Endothelial cell of umbilical vein (primary cell): Measurements from ENCODE around the gene ZNF586. TPM values are rescaled to one million over a fixed set of nuclear protein-coding genes. Genes with fewer than 3 reads are reported as not detected.
"Not testable (repeated sequence)": the region's sequence is repeated elsewhere in the genome, so short reads cannot be mapped to it uniquely, and the experiment has no call there.

Experiments
- BruUV-seq: library from RNA; stranded (reverse); fragments of 400-500 nt; replicated peaks from 2 replicates; lab custom pipeline; 2021; lab: Mats Ljungman, UMichigan
- CTCF ChIA-PET: fragments of 300-600, 350-600 bp; sonication (Branson Sonifier 250); formaldehyde crosslinking; loops from one replicate; lab custom pipeline; 2021; ENCODE audit warnings: antibody characterized with exemption, inconsistent platforms; lab: Charles Lee
- POLR2A ChIA-PET: fragments of 300-600, 350-600 bp; sonication (Branson Sonifier 250); formaldehyde crosslinking; loops from one replicate; lab custom pipeline; 2021; ENCODE audit warnings: antibody characterized with exemption, inconsistent platforms; lab: Charles Lee
- DNase-seq: peaks from one replicate; pipeline ENCODE4 v3.0.0-alpha.2; 2011; ENCODE audit warnings: low read depth, low spot score
- FAIRE-seq: peaks from 2 replicates; lab custom pipeline; 2011; peaks lifted over from hg19 to GRCh38; lab: Jason Lieb, UNC
- H2AFZ ChIP-seq: 2 replicates; pipeline ENCODE4 v1.6.0; 2012; ENCODE audit warnings: low read depth, low read length, control low read depth, inconsistent platforms
- H3K27ac ChIP-seq: 2 replicates; pipeline ENCODE4 v1.5.1; 2011; ENCODE audit warnings: low read depth, mild to moderate bottlenecking, control low read depth, low read length, moderate library complexity; ENCODE audit not compliant: insufficient read depth
- H3K27me3 ChIP-seq, 2 experiments: 2 replicates each; pipeline versions ENCODE4 v1.6.0 to v1.6.1; 2011; ENCODE audit warnings: low read length in 2 of 2, mixed read lengths in 1 of 2; ENCODE audit not compliant: control insufficient read depth in 2 of 2, insufficient read depth in 2 of 2
- H3K36me3 ChIP-seq, 2 experiments: 2 replicates in 1 of 2; 3 replicates in 1 of 2; pipeline ENCODE4 v1.5.1; 2011; ENCODE audit warnings: low read length in 2 of 2, mild to moderate bottlenecking in 1 of 2, moderate library complexity in 1 of 2; ENCODE audit not compliant: control insufficient read depth in 2 of 2, insufficient read depth in 2 of 2; ENCODE audit errors: extremely low read depth in 1 of 2
- H3K4me1 ChIP-seq: 3 replicates; pipeline ENCODE4 v1.5.1; 2011; ENCODE audit warnings: mild to moderate bottlenecking, low read length; ENCODE audit not compliant: control insufficient read depth, insufficient read depth; ENCODE audit errors: extremely low read depth
- H3K4me2 ChIP-seq: 2 replicates; pipeline ENCODE4 v1.6.1; 2011; ENCODE audit warnings: low read length, control low read depth, mixed read lengths; ENCODE audit not compliant: insufficient read depth
- H3K4me3 ChIP-seq, 3 experiments: fragments of 200-600 bp in 1 of 3; sonication (generic), shearing (Covaris generic) in 1 of 3; replicated peaks in 1 of 3; 2 replicates each; pipeline ENCODE4 v1.5.1; 2011 to 2016; ENCODE audit warnings: control low read depth in 3 of 3, low read length in 3 of 3, mild to moderate bottlenecking in 2 of 3, inconsistent platforms in 1 of 3, low read depth in 1 of 3, moderate library complexity in 1 of 3; ENCODE audit not compliant: insufficient read depth in 1 of 3
- H3K79me2 ChIP-seq: 2 replicates; pipeline ENCODE4 v1.6.0; 2012; ENCODE audit warnings: low read length, inconsistent platforms; ENCODE audit not compliant: control insufficient read depth, insufficient read depth
- H3K9ac ChIP-seq: replicated peaks from 2 replicates; pipeline ENCODE3; 2011; ENCODE audit warnings: low read length, control low read depth; ENCODE audit not compliant: insufficient read depth; ENCODE audit errors: extremely low read depth
- H3K9me1 ChIP-seq: replicated peaks from 3 replicates; pipeline ENCODE4 v1.6.0; 2011; ENCODE audit warnings: mild to moderate bottlenecking, low read length; ENCODE audit not compliant: control insufficient read depth, insufficient read depth; ENCODE audit errors: extremely low read depth
- H3K9me3 ChIP-seq: replicated peaks from 2 replicates; pipeline ENCODE4 v1.5.1; 2012; ENCODE audit warnings: low read length, inconsistent platforms; ENCODE audit not compliant: control insufficient read depth, insufficient read depth
- H4K20me1 ChIP-seq: replicated peaks from 2 replicates; pipeline ENCODE3; 2011; ENCODE audit warnings: mild to moderate bottlenecking, low read length; ENCODE audit not compliant: control insufficient read depth, insufficient read depth; ENCODE audit errors: extremely low read depth
- CTCF ChIP-seq, 2 donors: IDR thresholded peaks; 1 replicate in 1 of 2; 2 replicates in 1 of 2; pipeline ENCODE4 v1.5.1; 2011; ENCODE audit warnings: low read length in 2 of 2, mild to moderate bottlenecking in 2 of 2, moderate library complexity in 2 of 2, control low read depth in 1 of 2, inconsistent platforms in 1 of 2, low read depth in 1 of 2; ENCODE audit not compliant: insufficient read depth in 1 of 2; ENCODE audit errors: extremely low read depth in 1 of 2
- EZH2 ChIP-seq: IDR thresholded peaks from 2 replicates; pipeline ENCODE4 v1.6.1; 2012; ENCODE audit warnings: borderline replicate concordance, low read depth, mild to moderate bottlenecking, moderate library complexity, low read length, inconsistent platforms; ENCODE audit not compliant: severe bottlenecking
- FOS ChIP-seq: IDR thresholded peaks from 2 replicates; pipeline ENCODE4 v1.6.1; 2011; ENCODE audit warnings: mild to moderate bottlenecking, low read length, moderate library complexity, borderline replicate concordance; ENCODE audit not compliant: insufficient read depth
- GATA2 ChIP-seq: IDR thresholded peaks from 2 replicates; pipeline ENCODE4 v1.7.0; 2011; ENCODE audit warnings: low read depth, mild to moderate bottlenecking, moderate library complexity, mixed read lengths, low read length; ENCODE audit not compliant: insufficient read length, insufficient read depth
- JUN ChIP-seq: IDR thresholded peaks from 2 replicates; pipeline ENCODE4 v1.6.1; 2011; ENCODE audit warnings: borderline replicate concordance, low read depth; ENCODE audit not compliant: insufficient read length, insufficient read depth
- MAX ChIP-seq: IDR thresholded peaks from 2 replicates; pipeline ENCODE4 v1.6.1; 2011; ENCODE audit not compliant: insufficient read depth, insufficient read length
- MYC ChIP-seq: IDR thresholded peaks from one replicate; pipeline ENCODE4 v1.6.1; 2011; ENCODE audit warnings: mild to moderate bottlenecking, low read depth, low read length
- POLR2A ChIP-seq: IDR thresholded peaks from 2 replicates; pipeline ENCODE4 v1.6.1; 2012; ENCODE audit warnings: low read depth, mild to moderate bottlenecking, control low read depth, low read length
- POLR2AphosphoS5 ChIP-seq: IDR thresholded peaks from 2 replicates; pipeline ENCODE4 v1.6.1; 2012; ENCODE audit warnings: low read depth, mild to moderate bottlenecking, control low read depth, low read length, moderate library complexity; ENCODE audit not compliant: insufficient read depth
- dilution Hi-C: fragments of 300-500 bp; cut with MboI; formaldehyde crosslinking; loops from one replicate; pipeline ENCODE4 v1.15.0; 2019; ENCODE audit warnings: low sequenced_read_pairs; ENCODE audit not compliant: extremely low pct_ligation_motif_present
- intact Hi-C: fragments of 100-400 bp; cut with micrococcal nuclease; formaldehyde crosslinking; loops from one replicate; pipeline ENCODE4 v1.10.0; 2022
- polyA plus RNA-seq, 4 experiments: library from polyadenylated mRNA; depleted of rRNA in 3 of 4; stranded (reverse) in 3 of 4; unstranded in 1 of 4; fragments of >200 nt; gene quantifications; 2 replicates each; pipeline versions ENCODE4 v1.2.1 to v1.2.3, GENCODE V29; 2011 to 2012; ENCODE audit warnings: missing spikeins in 1 of 4
- total RNA-seq: library from RNA; stranded (reverse); gene quantifications from 2 replicates; pipeline ENCODE4 v1.2.3, GENCODE V29; 2021

The ZNF586 gene
- total and polyA plus RNA-seq, 2 donors (not counting 3 experiments of a cell fraction or from before 2014, with no cell fraction given), result 6.0 to 14.7 TPM

GRCh38 chr19:57807541-57807940, 38.1 kb downstream of the ZNF586 start:
- no peak for TF ChIP-seq POLR2A
- no peak for TF ChIP-seq EZH2
- no peak for TF ChIP-seq CTCF (IDR thresholded peaks at IDR 0.05; ENCODE audit: extremely low read depth in 1 of 2, insufficient read depth in 1 of 2, low read depth in 1 of 2, low read length in 2 of 2)
- no peak for TF ChIP-seq MAX
- TF ChIP-seq POLR2AphosphoS5, result no peak
- TF ChIP-seq GATA2, result no peak
- TF ChIP-seq FOS, result no peak
- no peak for TF ChIP-seq JUN
- TF ChIP-seq MYC, result no peak
- Histone ChIP-seq H4K20me1 (no peaks in the 10 kb centered on the region), H3K4me2 (no peak overlapping the region), H2AFZ (no peak overlapping the region), H3K9me1 (no peaks in the 10 kb centered on the region), H3K9ac (no peak overlapping the region), H3K9me3 (no peaks in the 10 kb centered on the region), H3K27ac (no peak overlapping the region), H3K4me3 (no peak overlapping the region), H3K36me3 (peaks cover 6 to 10% of the 10 kb centered on the region in 2 experiments), H3K27me3 (no peaks in the 10 kb centered on the region), H3K4me1 (peaks cover 26% of the 10 kb centered on the region), H3K79me2 (no peaks in the 10 kb centered on the region)
- dilution Hi-C loops (no loop called here), intact Hi-C loops (no loop called here)
- DNase-seq (no peak), FAIRE-seq (no peak)
- BruUV-seq, result no TSS peak
- CTCF ChIA-PET, result no interaction called here
- POLR2A ChIA-PET, result no interaction called here

GRCh38 chr19:57810410-57811295, 41.2 kb downstream of the ZNF586 start:
- H3K27ac ChIP-seq, FAIRE-seq, H3K9me1 ChIP-seq, H3K79me2 ChIP-seq, DNase-seq, intact Hi-C loops, POLR2A ChIA-PET, H4K20me1 ChIP-seq, H3K9ac ChIP-seq, H3K4me3 ChIP-seq, H3K27me3 ChIP-seq, H3K9me3 ChIP-seq, H3K4me2 ChIP-seq, H3K36me3 ChIP-seq, BruUV-seq, H2AFZ ChIP-seq, CTCF ChIA-PET, H3K4me1 ChIP-seq, dilution Hi-C loops: not testable (repeated sequence)
